ENCODE measurements around the gene CPLANE2.

- TF ChIP-seq EZH2phosphoT487 (IDR thresholded peaks at IDR 0.05; ENCODE audit: low read length) (no peak), EZH2 (optimal IDR thresholded peaks at IDR 0.05; ENCODE audit: low read depth, low read length) (no peak), CTCF (IDR thresholded peaks at IDR 0.05; ENCODE audit: low read length) (no peak)
Observed at GRCh38 chr1:16205891-16206546, 31.0 kb downstream of the CPLANE2 start.

Measured in MM.1S (cell line).